SU-DHL-6 (cell line): ENCODE data around the gene ZMYND8.

Experiments used
- H2AFZ ChIP-seq: fragments of 200-600 bp; sonication (generic); 2 replicates; pipeline ENCODE4 v1.6.1; 2014; ENCODE audit warnings: low read depth, mild to moderate bottlenecking, moderate library complexity, mixed read lengths, antibody characterized with exemption, low read length; ENCODE audit not compliant: severe bottlenecking
- H3F3A ChIP-seq: fragments of 200-600 bp; shearing (Covaris generic); 2 replicates; pipeline ENCODE4 v1.6.0; 2016; ENCODE audit warnings: antibody characterized with exemption, mild to moderate bottlenecking; ENCODE audit not compliant: insufficient read depth
- H3K27ac ChIP-seq: fragments of 200-600 bp; sonication (generic); 2 replicates; pipeline ENCODE4 v1.5.1; 2016; ENCODE audit warnings: low read depth, mild to moderate bottlenecking, low read length, moderate library complexity, mixed read lengths
- H3K27me3 ChIP-seq: fragments of 200-600 bp; sonication (generic), shearing (Covaris generic); 2 replicates; pipeline ENCODE4 v1.6.0; 2014; ENCODE audit warnings: mild to moderate bottlenecking, low read length
- H3K36me3 ChIP-seq: fragments of 200-600 bp; sonication (generic); 2 replicates; pipeline ENCODE4 v1.6.1; 2014; ENCODE audit warnings: mild to moderate bottlenecking, low read length, mixed read lengths
- H3K4me2 ChIP-seq: fragments of 300-600, 200-600 bp; shearing (Covaris generic), sonication (generic); 2 replicates; pipeline ENCODE4 v1.6.0; 2014; ENCODE audit warnings: low read length, low read depth, mild to moderate bottlenecking; ENCODE audit not compliant: poor library complexity, severe bottlenecking
- H3K4me3 ChIP-seq: fragments of 200-600 bp; sonication (generic); 2 replicates; pipeline ENCODE4 v1.5.1; 2014; ENCODE audit warnings: antibody characterized with exemption, low read length, mild to moderate bottlenecking, mixed read lengths; ENCODE audit not compliant: insufficient read depth, poor library complexity, severe bottlenecking
- H3K79me2 ChIP-seq: fragments of 200-600 bp; sonication (generic); 2 replicates; pipeline ENCODE4 v1.6.1; 2014; ENCODE audit warnings: mild to moderate bottlenecking, low read length, moderate library complexity; ENCODE audit not compliant: insufficient read depth
- H3K9ac ChIP-seq: fragments of 200-600 bp; sonication (generic); 2 replicates; pipeline ENCODE4 v1.7.0; 2014; ENCODE audit warnings: mild to moderate bottlenecking, low read length
- H3K9me2 ChIP-seq: fragments of 200-600 bp; sonication (generic); replicated peaks from 2 replicates; pipeline ENCODE4 v1.6.1; 2014; ENCODE audit warnings: low read length; ENCODE audit not compliant: insufficient read depth
- H3K9me3 ChIP-seq: fragments of 200-600 bp; sonication (generic); 2 replicates; pipeline ENCODE4 v1.6.1; 2014; ENCODE audit warnings: low read length, mixed read lengths; ENCODE audit not compliant: insufficient read depth
- H4K20me1 ChIP-seq: fragments of 200-600 bp; sonication (generic); 2 replicates; pipeline ENCODE4 v1.6.1; 2014; ENCODE audit warnings: low read depth, mild to moderate bottlenecking, antibody characterized with exemption, low read length, moderate library complexity, mixed read lengths
- CTCF ChIP-seq: fragments of 200-600 bp; sonication (generic); IDR thresholded peaks from one replicate; pipeline ENCODE4 v1.5.1; 2017; ENCODE audit warnings: antibody characterized with exemption, mild to moderate bottlenecking, low read length, moderate library complexity; ENCODE audit not compliant: insufficient read depth, poor library complexity, severe bottlenecking
- EZH2phosphoT487 ChIP-seq: fragments of 200-600 bp; sonication (generic), shearing (Covaris generic); conservative IDR thresholded peaks from 2 replicates; pipeline ENCODE4 v1.6.1; 2018; ENCODE audit warnings: mild to moderate bottlenecking, antibody characterized with exemption, low read length, moderate library complexity, mixed read lengths

The ZMYND8 gene

GRCh38 chr20:47336129-47336754 lies 20.3 kb downstream of the ZMYND8 start:
- no peaks in the 10 kb centered on the region; the same call in 1 of the 2 replicates for H4K20me1 ChIP-seq
- peak overlapping the region; percentile 48 for H3K4me2 ChIP-seq

GRCh38 chr20:47335251-47336128 lies 21.0 kb downstream of the ZMYND8 start:
- no peaks in the 10 kb centered on the region for H3K27me3 ChIP-seq
- TF ChIP-seq EZH2phosphoT487: no peak
- no peak for TF ChIP-seq CTCF
- H3K4me3 ChIP-seq: no peak overlapping the region
- H3K79me2 ChIP-seq: peaks cover 96% of the 10 kb centered on the region
- no peaks in the 10 kb centered on the region for H3K9me3 ChIP-seq
- H4K20me1 ChIP-seq: peaks cover 4% of the 10 kb centered on the region; the same call in 1 of the 2 replicates
- H3K4me2 ChIP-seq: peak overlapping the region; percentile 48
- H3K9me2 ChIP-seq: no peaks in the 10 kb centered on the region
- H3K27ac ChIP-seq: peak overlapping the region; percentile 59
- peak overlapping the region; percentile 17 for H3K9ac ChIP-seq
- no peaks in the 10 kb centered on the region for H3F3A ChIP-seq
- H2AFZ ChIP-seq: no peak overlapping the region
- no peaks in the 10 kb centered on the region for H3K36me3 ChIP-seq

More at GRCh38 chr20:47336129-47336754, 20.3 kb downstream of the ZMYND8 start:
- Histone ChIP-seq H3K27me3 (no peaks in the 10 kb centered on the region), H3K9me2 (no peaks in the 10 kb centered on the region), H3K36me3 (no peaks in the 10 kb centered on the region), H3K9ac (peak overlapping the region; percentile 17), H3K9me3 (no peaks in the 10 kb centered on the region), H3K79me2 (peaks cover 96% of the 10 kb centered on the region), H3K4me3 (no peak overlapping the region), H3K27ac (peak overlapping the region; percentile 59), H2AFZ (no peak overlapping the region), H3F3A (no peaks in the 10 kb centered on the region)
- no peak for TF ChIP-seq EZH2phosphoT487
- no peak for TF ChIP-seq CTCF

- Histone ChIP-seq H3K9ac (no peak overlapping the region), H2AFZ (no peak overlapping the region), H3K9me3 (no peaks in the 10 kb centered on the region), H3K36me3 (no peaks in the 10 kb centered on the region), H4K20me1 (peaks cover 4% of the 10 kb centered on the region; the same call in 1 of the 2 replicates), H3K4me2 (no peak overlapping the region), H3K27me3 (no peaks in the 10 kb centered on the region), H3K9me2 (no peaks in the 10 kb centered on the region), H3K79me2 (peaks cover 96% of the 10 kb centered on the region), H3K4me3 (no peak overlapping the region), H3F3A (no peaks in the 10 kb centered on the region), H3K27ac (no peak overlapping the region)
- TF ChIP-seq EZH2phosphoT487: no peak
- no peak for TF ChIP-seq CTCF
These were observed 22.4 kb downstream of the ZMYND8 start for GRCh38 chr20:47334022-47334551.
